DND-41 (cell line): ENCODE measurements around the gene BMP15.

Experiments
- ATAC-seq: fragments of 200-7000 bp; cut with Tn5 transposase; 3 replicates; pipeline ENCODE4 v1.9.1; 2021; ENCODE audit warnings: low read depth; ENCODE audit not compliant: insufficient read depth
- DNase-seq: peaks from one replicate; pipeline ENCODE4 v3.0.0-alpha.2; 2020
- H2AFZ ChIP-seq: 2 replicates; pipeline ENCODE4 v1.6.0; 2012; ENCODE audit warnings: low read depth, low read length
- H3K27ac ChIP-seq: 2 replicates; pipeline ENCODE4 v1.5.1; 2012; ENCODE audit warnings: low read length, inconsistent platforms
- H3K27me3 ChIP-seq: fragments of 200-600 bp; sonication (generic); 2 replicates; pipeline ENCODE4 v1.6.0; 2012; ENCODE audit warnings: low read length, mild to moderate bottlenecking, inconsistent platforms; ENCODE audit not compliant: insufficient read depth, poor library complexity
- H3K36me3 ChIP-seq: 2 replicates; pipeline ENCODE4 v1.5.1; 2012; ENCODE audit warnings: low read length, inconsistent platforms; ENCODE audit not compliant: insufficient read depth
- H3K4me1 ChIP-seq: 2 replicates; pipeline ENCODE4 v1.5.1; 2012; ENCODE audit warnings: mild to moderate bottlenecking, low read length; ENCODE audit not compliant: insufficient read depth
- H3K4me2 ChIP-seq: 2 replicates; pipeline ENCODE4 v1.6.0; 2012; ENCODE audit warnings: mild to moderate bottlenecking, moderate library complexity, low read length, inconsistent platforms; ENCODE audit not compliant: insufficient read depth
- H3K4me3 ChIP-seq, 2 experiments: fragments of 200-600 bp in 1 of 2; shearing (Covaris generic) in 1 of 2; 2 replicates each; pipeline ENCODE4 v1.5.1; 2012 to 2016; ENCODE audit warnings: inconsistent platforms in 2 of 2, low read length in 2 of 2, mild to moderate bottlenecking in 2 of 2, low read depth in 1 of 2, moderate library complexity in 1 of 2
- H3K79me2 ChIP-seq: 2 replicates; pipeline ENCODE4 v1.6.0; 2012; ENCODE audit warnings: low read length, inconsistent platforms; ENCODE audit not compliant: insufficient read depth
- H3K9ac ChIP-seq: 2 replicates; pipeline ENCODE4 v1.6.0; 2012; ENCODE audit warnings: low read depth, mild to moderate bottlenecking, inconsistent platforms, low read length, moderate library complexity
- H3K9me3 ChIP-seq: 2 replicates; pipeline ENCODE4 v1.5.1; 2012; ENCODE audit warnings: low read length, moderate library complexity, mild to moderate bottlenecking, inconsistent platforms; ENCODE audit not compliant: insufficient read depth, severe bottlenecking
- H4K20me1 ChIP-seq: 2 replicates; pipeline ENCODE4 v1.6.0; 2012; ENCODE audit warnings: low read length; ENCODE audit not compliant: insufficient read depth
- EZH2 ChIP-seq: IDR thresholded peaks from 3 replicates; pipeline ENCODE4 v1.6.1; 2012; ENCODE audit warnings: borderline replicate concordance, low read depth, mild to moderate bottlenecking, moderate library complexity, low read length, inconsistent platforms; ENCODE audit not compliant: severe bottlenecking
- TF ChIP-seq, protein P1 (sequence below): IDR thresholded peaks from 2 replicates; pipeline ENCODE4 v1.5.1; 2012; ENCODE audit warnings: borderline replicate concordance, low read length, moderate library complexity, mild to moderate bottlenecking; ENCODE audit not compliant: poor library complexity, severe bottlenecking; ENCODE audit errors: extremely low read depth

The BMP15 gene

DNA sequence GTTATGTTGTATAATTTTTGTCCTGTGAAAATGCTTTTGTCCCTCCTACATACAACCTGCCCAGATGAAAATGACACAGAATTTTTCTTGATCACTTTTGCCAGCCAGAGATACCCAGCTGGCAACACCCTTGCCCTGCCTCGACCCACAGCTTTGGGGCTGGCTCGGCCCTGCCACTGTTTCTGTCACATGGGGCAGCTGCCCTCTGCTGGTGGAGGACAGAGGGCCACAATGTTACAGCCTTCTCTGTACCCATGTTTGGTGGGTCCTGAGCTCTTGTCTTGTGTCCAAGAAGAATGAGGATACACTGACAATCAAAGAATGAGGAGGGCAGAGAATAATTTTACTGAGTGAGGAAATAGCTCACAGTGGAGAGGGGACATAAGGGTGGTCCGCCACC, 31.1 kb downstream of the BMP15 start:
- no peak for TF ChIP-seq EZH2
- TF ChIP-seq, protein P1, sequence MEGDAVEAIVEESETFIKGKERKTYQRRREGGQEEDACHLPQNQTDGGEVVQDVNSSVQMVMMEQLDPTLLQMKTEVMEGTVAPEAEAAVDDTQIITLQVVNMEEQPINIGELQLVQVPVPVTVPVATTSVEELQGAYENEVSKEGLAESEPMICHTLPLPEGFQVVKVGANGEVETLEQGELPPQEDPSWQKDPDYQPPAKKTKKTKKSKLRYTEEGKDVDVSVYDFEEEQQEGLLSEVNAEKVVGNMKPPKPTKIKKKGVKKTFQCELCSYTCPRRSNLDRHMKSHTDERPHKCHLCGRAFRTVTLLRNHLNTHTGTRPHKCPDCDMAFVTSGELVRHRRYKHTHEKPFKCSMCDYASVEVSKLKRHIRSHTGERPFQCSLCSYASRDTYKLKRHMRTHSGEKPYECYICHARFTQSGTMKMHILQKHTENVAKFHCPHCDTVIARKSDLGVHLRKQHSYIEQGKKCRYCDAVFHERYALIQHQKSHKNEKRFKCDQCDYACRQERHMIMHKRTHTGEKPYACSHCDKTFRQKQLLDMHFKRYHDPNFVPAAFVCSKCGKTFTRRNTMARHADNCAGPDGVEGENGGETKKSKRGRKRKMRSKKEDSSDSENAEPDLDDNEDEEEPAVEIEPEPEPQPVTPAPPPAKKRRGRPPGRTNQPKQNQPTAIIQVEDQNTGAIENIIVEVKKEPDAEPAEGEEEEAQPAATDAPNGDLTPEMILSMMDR: peak; percentile 24
- DNase-seq (no peak), ATAC-seq (no peak)
- no peaks in the 10 kb centered on the region for H3K27me3 ChIP-seq
- no peaks in the 10 kb centered on the region for H3K36me3 ChIP-seq
- no peak overlapping the region for H3K27ac ChIP-seq
- no peaks in the 10 kb centered on the region for H4K20me1 ChIP-seq
- H2AFZ ChIP-seq: no peak overlapping the region
- no peak overlapping the region for H3K9ac ChIP-seq
- no peak overlapping the region for H3K4me2 ChIP-seq
- no peaks in the 10 kb centered on the region for H3K79me2 ChIP-seq
- H3K9me3 ChIP-seq: no peaks in the 10 kb centered on the region
- no peak overlapping the region for H3K4me3 ChIP-seq
- H3K4me1 ChIP-seq: no peaks in the 10 kb centered on the region

DNA sequence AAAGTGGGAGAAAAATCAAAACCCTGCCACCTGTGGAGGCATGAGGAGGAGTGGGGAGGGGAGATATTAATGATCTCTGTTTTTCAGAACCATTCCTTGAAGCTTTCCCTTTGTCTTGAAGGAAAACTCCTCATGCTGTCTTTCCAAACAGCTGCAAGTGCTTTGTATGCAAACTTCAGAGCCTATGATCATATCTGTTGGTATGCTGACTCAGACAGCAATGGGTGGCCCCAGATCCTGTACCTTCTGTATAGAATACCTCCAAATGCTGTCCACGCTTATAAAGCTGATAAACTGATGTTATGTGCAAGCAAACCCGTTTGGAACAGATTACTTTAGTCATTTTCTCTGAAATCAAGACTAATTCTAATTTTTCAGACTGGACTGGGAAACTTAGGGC, 31.9 kb downstream of the BMP15 start:
- Histone ChIP-seq H3K9me3 (no peaks in the 10 kb centered on the region), H3K79me2 (no peaks in the 10 kb centered on the region), H4K20me1 (no peaks in the 10 kb centered on the region), H3K4me3 (no peak overlapping the region), H3K27me3 (no peaks in the 10 kb centered on the region), H3K36me3 (no peaks in the 10 kb centered on the region), H3K9ac (no peak overlapping the region), H3K4me2 (no peak overlapping the region), H3K4me1 (no peaks in the 10 kb centered on the region), H2AFZ (no peak overlapping the region), H3K27ac (no peak overlapping the region)
- ATAC-seq (no peak), DNase-seq (no peak)
- TF ChIP-seq, protein P1: no peak
- TF ChIP-seq EZH2: no peak

DNA sequence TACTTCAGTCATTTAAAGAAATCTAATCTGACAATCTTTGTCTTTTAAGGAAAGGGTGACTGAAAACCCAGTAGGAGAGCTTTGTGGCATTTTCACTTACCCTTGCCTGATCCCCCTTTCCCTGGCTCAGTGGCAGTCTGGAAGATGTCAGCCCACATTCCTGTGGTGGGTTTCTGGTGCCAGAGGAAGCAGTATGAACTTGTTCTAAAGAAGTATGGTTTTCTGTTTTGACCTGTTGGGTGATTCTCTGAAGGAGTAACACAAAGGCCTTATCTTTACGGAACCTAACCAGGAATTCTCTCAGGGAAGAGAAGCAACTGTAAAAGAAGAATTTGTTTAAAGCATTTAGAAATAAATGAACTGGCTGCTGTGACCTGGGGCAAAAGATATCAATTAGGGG, 41.9 kb downstream of the BMP15 start:
- no peaks in the 10 kb centered on the region for H3K79me2 ChIP-seq
- no peak overlapping the region for H2AFZ ChIP-seq
- no peaks in the 10 kb centered on the region for H3K4me1 ChIP-seq
- H4K20me1 ChIP-seq: no peaks in the 10 kb centered on the region
- ATAC-seq (no peak), DNase-seq (no peak)
- H3K36me3 ChIP-seq: no peaks in the 10 kb centered on the region
- H3K9ac ChIP-seq: no peak overlapping the region
- H3K4me3 ChIP-seq: no peak overlapping the region
- no peaks in the 10 kb centered on the region for H3K9me3 ChIP-seq
- no peak overlapping the region for H3K4me2 ChIP-seq
- H3K27me3 ChIP-seq: no peaks in the 10 kb centered on the region
- H3K27ac ChIP-seq: no peak overlapping the region
- TF ChIP-seq, protein P1: no peak
- no peak for TF ChIP-seq EZH2

DNA sequence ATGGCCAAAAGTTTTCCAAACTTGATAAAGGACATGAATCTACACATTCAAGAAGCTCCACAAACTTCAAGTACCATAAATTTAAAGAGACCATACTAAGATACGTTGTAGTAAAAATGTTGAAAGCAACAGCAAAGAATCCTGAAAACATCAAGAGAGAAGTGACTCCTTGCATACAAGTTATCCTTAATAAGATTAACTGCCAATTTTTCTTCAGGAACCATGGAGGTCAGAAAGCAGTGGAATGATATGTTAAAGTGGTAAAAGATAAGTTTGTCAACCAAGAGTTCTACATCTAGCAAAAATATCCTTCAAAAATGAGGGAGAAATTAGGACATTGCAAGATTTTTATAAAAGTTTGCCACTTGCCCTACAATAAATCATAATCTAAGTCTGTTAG, 43.3 kb downstream of the BMP15 start:
- Histone ChIP-seq H2AFZ (no peak overlapping the region), H3K9me3 (no peaks in the 10 kb centered on the region), H3K4me1 (no peaks in the 10 kb centered on the region), H3K4me2 (no peak overlapping the region), H3K79me2 (no peaks in the 10 kb centered on the region), H3K9ac (no peak overlapping the region), H4K20me1 (no peaks in the 10 kb centered on the region), H3K27ac (no peak overlapping the region), H3K27me3 (no peaks in the 10 kb centered on the region), H3K4me3 (no peak overlapping the region), H3K36me3 (no peaks in the 10 kb centered on the region)
- TF ChIP-seq, protein P1: no peak
- TF ChIP-seq EZH2: no peak
- ATAC-seq: no peak
- DNase-seq: no peak
